ENCODE results near the gene TSPYL4.
A peak's percentile ranks its signal among the peaks of the same experiment; 100 is the strongest.

Gene TSPYL4

GRCh38 chr6:116268589-116269293 is 14.9 kb upstream of the TSPYL4 start:
- peak; percentile 81 for DNase-seq

GRCh38 chr6:116267836-116268588 is 14.1 kb upstream of the TSPYL4 start:
- no peak for DNase-seq

GRCh38 chr6:116266803-116267202 is 12.9 kb upstream of the TSPYL4 start:
- no peak for DNase-seq

- DNase-seq, result no peak
Observed at GRCh38 chr6:116265041-116265829, 11.4 kb upstream of the TSPYL4 start.

GRCh38 chr6:116263353-116263752 is 9.5 kb upstream of the TSPYL4 start:
- DNase-seq, result no peak

- DNase-seq, result no peak
Observed at GRCh38 chr6:116258520-116258919, 4.6 kb upstream of the TSPYL4 start.

GRCh38 chr6:116256694-116257093 is 2.8 kb upstream of the TSPYL4 start:
- DNase-seq, result no peak

GRCh38 chr6:116255246-116255800 is 1.4 kb upstream of the TSPYL4 start:
- DNase-seq, result no peak

GRCh38 chr6:116254297-116255056 is 602 bp upstream of the TSPYL4 start:
- no peak for DNase-seq

- DNase-seq, result no peak
Observed at GRCh38 chr6:116253188-116253504, 729 bp downstream of the TSPYL4 start.

GRCh38 chr6:116251568-116252384 is 2.1 kb downstream of the TSPYL4 start:
- DNase-seq, result no peak

GRCh38 chr6:116248577-116248976 is 5.3 kb downstream of the TSPYL4 start:
- DNase-seq, result no peak

- DNase-seq, result no peak
Observed at GRCh38 chr6:116247285-116247684, 6.6 kb downstream of the TSPYL4 start.

- DNase-seq, result no peak
Observed at GRCh38 chr6:116246089-116246488, 7.8 kb downstream of the TSPYL4 start.

GRCh38 chr6:116244284-116244683 is 9.6 kb downstream of the TSPYL4 start:
- no peak for DNase-seq

GRCh38 chr6:116239856-116240255 is 14.0 kb downstream of the TSPYL4 start:
- no peak for DNase-seq

- DNase-seq, result no peak
Observed at GRCh38 chr6:116239256-116239655, 14.6 kb downstream of the TSPYL4 start.

GRCh38 chr6:116238083-116238482 is 15.8 kb downstream of the TSPYL4 start:
- no peak for DNase-seq

- no peak for DNase-seq
Observed at GRCh38 chr6:116234689-116235088, 19.2 kb downstream of the TSPYL4 start.

GRCh38 chr6:116229287-116229913 is 24.5 kb downstream of the TSPYL4 start:
- no peak for DNase-seq

- no peak for DNase-seq
Observed at GRCh38 chr6:116223355-116223754, 30.5 kb downstream of the TSPYL4 start.

Data from NCI-H1694 treated with DMSO at 0.1 percent for 48 hours (cell line).